Glutamatergic neuron (in vitro differentiated cells): ENCODE data around the gene RPS6KA2. TPM values are rescaled to one million over a fixed set of nuclear protein-coding genes. Genes with fewer than 3 reads are reported as not detected.
A peak's percentile ranks its signal among the peaks of the same experiment; 100 is the strongest.

Experiments
- DNase-seq: peaks from one replicate; pipeline ENCODE4 v3.0.0; 2022
- H3K27ac Mint-ChIP-seq: one replicate; pipeline ENCODE4 v1.8.0; 2020; ENCODE audit warnings: mild to moderate bottlenecking, mixed read lengths, inconsistent platforms; ENCODE audit not compliant: unreplicated experiment
- H3K27me3 Mint-ChIP-seq: one replicate; pipeline ENCODE4 v1.8.0; 2020; ENCODE audit warnings: mild to moderate bottlenecking, moderate library complexity, mixed read lengths, inconsistent platforms; ENCODE audit not compliant: unreplicated experiment
- H3K36me3 Mint-ChIP-seq: one replicate; pipeline ENCODE4 v1.8.0; 2020; ENCODE audit warnings: mild to moderate bottlenecking, mixed read lengths, inconsistent platforms; ENCODE audit not compliant: unreplicated experiment
- H3K4me1 Mint-ChIP-seq: one replicate; pipeline ENCODE4 v1.8.0; 2020; ENCODE audit warnings: mild to moderate bottlenecking, low read depth, mixed read lengths, inconsistent platforms; ENCODE audit not compliant: unreplicated experiment
- H3K4me3 Mint-ChIP-seq: one replicate; pipeline ENCODE4 v1.8.0; 2020; ENCODE audit warnings: mild to moderate bottlenecking, mixed read lengths, inconsistent platforms; ENCODE audit not compliant: unreplicated experiment
- H3K9me3 Mint-ChIP-seq: one replicate; pipeline ENCODE4 v1.8.0; 2020; ENCODE audit warnings: mild to moderate bottlenecking, moderate library complexity, mixed read lengths, inconsistent platforms; ENCODE audit not compliant: unreplicated experiment
- total RNA-seq: library from RNA; stranded (reverse); fragmentation: NEBNext Ultra II Directional; extraction: Animal tissue kit (Norgen Biotek cat#: 25700); gene quantifications from one replicate; pipeline ENCODE4 v1.2.1, GENCODE V29; 2021; ENCODE audit not compliant: unreplicated experiment
- TF ChIP-seq, protein P1 (sequence below): fragments of 200-600 bp; sonication (generic); IDR thresholded peaks from one replicate; pipeline ENCODE4 v1.5.0; 2021; ENCODE audit not compliant: partially characterized antibody, unreplicated experiment

RPS6KA2 gene
- total RNA-seq, 1 donor from 2014 or later, result 109 TPM

DNA sequence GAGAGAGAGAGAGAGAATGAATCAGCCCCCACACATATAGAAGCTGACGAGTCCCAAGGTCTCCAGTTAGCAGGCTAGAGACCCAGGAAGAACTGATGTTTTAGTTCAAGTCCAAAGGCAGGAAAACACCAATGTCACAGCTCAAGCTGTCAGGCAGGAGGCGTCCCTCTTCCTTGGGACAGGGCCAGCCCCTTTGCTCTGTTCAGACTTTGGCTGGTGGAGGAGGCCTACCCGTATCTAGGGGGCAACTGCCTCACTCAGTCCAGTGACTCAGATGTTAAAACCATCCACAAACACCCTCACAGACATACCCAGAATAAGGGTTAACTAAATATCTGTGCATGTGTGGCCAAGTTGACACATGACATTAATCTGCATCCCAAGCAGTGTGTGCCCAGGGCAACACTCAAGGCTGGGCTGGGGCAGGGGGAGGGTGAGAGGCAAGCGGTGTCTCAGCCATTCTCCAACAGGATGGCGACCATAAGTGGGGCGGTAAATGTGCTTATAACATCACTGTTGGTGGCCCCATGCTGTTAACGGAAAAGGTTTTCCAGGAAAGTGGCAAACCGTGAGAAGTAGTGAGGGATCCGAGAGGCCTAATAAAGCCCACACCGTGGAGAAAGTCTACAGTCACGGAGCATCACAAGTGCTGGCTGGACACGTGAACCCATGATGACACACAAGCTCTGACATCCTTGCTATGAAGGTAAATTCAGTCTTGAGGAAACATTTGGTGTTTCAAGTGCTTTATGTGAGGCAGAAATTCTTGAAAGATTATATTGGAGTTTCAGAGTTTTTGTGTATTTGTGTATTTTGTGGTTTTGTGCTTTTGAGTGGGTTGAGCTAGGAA lies 68.7 kb downstream of the RPS6KA2 start:
- Mint-ChIP-seq H3K27ac (no peak overlapping the region), H3K36me3 (peaks cover 4% of the 10 kb centered on the region), H3K4me3 (no peak overlapping the region), H3K27me3 (peaks cover 4% of the 10 kb centered on the region), H3K4me1 (peaks cover 20% of the 10 kb centered on the region), H3K9me3 (peaks cover 7% of the 10 kb centered on the region)
- no peak for DNase-seq
- TF ChIP-seq, protein P1, sequence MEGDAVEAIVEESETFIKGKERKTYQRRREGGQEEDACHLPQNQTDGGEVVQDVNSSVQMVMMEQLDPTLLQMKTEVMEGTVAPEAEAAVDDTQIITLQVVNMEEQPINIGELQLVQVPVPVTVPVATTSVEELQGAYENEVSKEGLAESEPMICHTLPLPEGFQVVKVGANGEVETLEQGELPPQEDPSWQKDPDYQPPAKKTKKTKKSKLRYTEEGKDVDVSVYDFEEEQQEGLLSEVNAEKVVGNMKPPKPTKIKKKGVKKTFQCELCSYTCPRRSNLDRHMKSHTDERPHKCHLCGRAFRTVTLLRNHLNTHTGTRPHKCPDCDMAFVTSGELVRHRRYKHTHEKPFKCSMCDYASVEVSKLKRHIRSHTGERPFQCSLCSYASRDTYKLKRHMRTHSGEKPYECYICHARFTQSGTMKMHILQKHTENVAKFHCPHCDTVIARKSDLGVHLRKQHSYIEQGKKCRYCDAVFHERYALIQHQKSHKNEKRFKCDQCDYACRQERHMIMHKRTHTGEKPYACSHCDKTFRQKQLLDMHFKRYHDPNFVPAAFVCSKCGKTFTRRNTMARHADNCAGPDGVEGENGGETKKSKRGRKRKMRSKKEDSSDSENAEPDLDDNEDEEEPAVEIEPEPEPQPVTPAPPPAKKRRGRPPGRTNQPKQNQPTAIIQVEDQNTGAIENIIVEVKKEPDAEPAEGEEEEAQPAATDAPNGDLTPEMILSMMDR, result no peak

DNA sequence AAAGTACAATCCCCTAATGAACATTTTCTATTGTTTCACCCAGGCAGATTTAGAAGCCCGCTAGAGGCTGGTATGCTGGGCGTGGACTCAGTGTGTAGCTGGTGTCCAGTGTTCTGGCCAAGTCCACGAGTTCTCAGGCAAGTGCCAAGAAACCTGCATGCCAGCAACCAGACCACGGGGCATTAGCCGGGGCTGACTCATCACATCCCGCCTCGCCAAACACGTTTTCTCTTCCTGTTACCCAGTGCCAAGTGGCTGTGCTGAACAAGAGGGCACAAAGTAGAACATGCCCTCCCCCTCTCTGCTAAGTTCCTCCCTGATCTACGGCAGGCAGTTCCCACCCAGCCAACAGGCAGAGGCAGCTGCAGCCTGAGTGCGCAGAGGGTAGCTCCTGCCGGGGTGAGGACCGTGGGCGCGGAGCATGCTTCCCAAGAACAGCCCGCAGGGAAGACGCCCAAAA lies 70.2 kb downstream of the RPS6KA2 start:
- Mint-ChIP-seq H3K9me3 (peaks cover 7% of the 10 kb centered on the region), H3K36me3 (peaks cover 4% of the 10 kb centered on the region), H3K27me3 (peaks cover 4% of the 10 kb centered on the region), H3K4me1 (peaks cover 29% of the 10 kb centered on the region), H3K27ac (no peak overlapping the region), H3K4me3 (no peak overlapping the region)
- DNase-seq, result no peak
- TF ChIP-seq, protein P1, result no peak

DNA sequence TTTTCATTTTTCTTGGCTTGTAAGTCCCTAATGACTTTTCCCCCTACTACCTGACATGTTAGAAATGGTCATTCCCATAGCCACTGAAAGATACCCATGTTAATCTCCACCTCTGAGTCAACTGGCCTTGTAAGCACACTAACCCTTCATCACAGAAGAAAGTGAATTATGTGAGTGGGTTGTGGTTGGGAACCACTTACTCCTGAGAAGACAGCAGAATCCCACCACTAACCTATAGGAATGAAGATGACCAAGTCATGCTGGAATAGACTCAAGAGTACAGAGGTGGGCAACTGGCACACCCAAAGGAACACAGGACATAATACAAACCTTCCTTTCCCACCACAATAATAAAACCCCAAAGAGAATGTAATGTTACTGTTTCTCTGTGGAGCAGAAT lies 70.7 kb downstream of the RPS6KA2 start:
- peaks cover 7% of the 10 kb centered on the region for H3K9me3 Mint-ChIP-seq
- peaks cover 31% of the 10 kb centered on the region for H3K4me1 Mint-ChIP-seq
- peaks cover 4% of the 10 kb centered on the region for H3K27me3 Mint-ChIP-seq
- TF ChIP-seq, protein P1, result no peak
- H3K4me3 Mint-ChIP-seq, result no peak overlapping the region
- no peak for DNase-seq
- H3K27ac Mint-ChIP-seq, result no peak overlapping the region
- peaks cover 4% of the 10 kb centered on the region for H3K36me3 Mint-ChIP-seq

DNA sequence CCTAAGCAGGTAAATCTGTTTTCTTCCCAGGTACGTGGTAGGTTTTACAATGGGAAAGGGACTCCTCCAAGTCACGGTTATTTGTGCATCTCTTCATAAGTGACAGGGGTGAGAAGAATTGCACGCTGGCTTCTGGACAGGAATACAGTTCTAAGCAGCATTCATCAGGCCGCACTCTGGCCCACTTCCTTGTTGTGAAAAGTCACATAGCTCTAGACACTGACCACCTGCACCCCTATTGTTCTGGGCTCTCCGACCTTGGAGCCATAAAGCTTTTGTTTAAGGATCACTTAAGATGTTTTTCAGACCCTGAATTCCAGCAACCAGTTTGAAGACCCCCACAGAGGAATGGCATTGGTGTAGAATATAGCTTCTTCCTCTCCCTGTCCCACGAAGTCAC lies 72.0 kb downstream of the RPS6KA2 start:
- no peak for DNase-seq
- H3K36me3 Mint-ChIP-seq, result peaks cover 4% of the 10 kb centered on the region
- H3K27ac Mint-ChIP-seq, result no peak overlapping the region
- TF ChIP-seq, protein P1, result no peak
- no peak overlapping the region for H3K4me3 Mint-ChIP-seq
- H3K27me3 Mint-ChIP-seq, result no peaks in the 10 kb centered on the region
- H3K9me3 Mint-ChIP-seq, result peaks cover 4% of the 10 kb centered on the region
- peaks cover 34% of the 10 kb centered on the region for H3K4me1 Mint-ChIP-seq

DNA sequence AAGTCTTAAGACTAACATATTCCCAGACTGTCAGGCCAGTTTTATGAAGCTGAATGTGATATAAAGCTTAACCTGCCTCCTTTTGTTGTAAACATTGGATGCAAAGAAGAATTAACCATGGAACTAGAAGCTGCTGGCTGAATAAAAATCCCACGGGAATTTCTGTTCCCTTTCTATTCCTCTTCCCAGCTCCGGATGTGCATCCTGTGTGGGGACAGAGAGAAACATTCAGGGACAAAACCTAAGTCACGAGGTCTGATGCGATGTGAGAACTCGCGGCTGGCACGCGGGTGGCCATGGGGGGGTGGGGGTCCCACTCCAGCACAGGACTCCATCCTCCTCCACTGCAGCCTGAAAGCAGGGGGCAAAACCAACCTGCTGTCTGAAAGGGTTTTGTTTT lies 72.7 kb downstream of the RPS6KA2 start:
- H3K27me3 Mint-ChIP-seq, result no peaks in the 10 kb centered on the region
- H3K27ac Mint-ChIP-seq, result no peak overlapping the region
- H3K36me3 Mint-ChIP-seq, result peaks cover 4% of the 10 kb centered on the region
- DNase-seq, result peak; percentile 22
- TF ChIP-seq, protein P1, result no peak
- H3K9me3 Mint-ChIP-seq, result peaks cover 4% of the 10 kb centered on the region
- H3K4me3 Mint-ChIP-seq, result peak overlapping the region; percentile 9
- peaks cover 34% of the 10 kb centered on the region for H3K4me1 Mint-ChIP-seq
